ENCODE data around the gene CTNNA3.

DNA sequence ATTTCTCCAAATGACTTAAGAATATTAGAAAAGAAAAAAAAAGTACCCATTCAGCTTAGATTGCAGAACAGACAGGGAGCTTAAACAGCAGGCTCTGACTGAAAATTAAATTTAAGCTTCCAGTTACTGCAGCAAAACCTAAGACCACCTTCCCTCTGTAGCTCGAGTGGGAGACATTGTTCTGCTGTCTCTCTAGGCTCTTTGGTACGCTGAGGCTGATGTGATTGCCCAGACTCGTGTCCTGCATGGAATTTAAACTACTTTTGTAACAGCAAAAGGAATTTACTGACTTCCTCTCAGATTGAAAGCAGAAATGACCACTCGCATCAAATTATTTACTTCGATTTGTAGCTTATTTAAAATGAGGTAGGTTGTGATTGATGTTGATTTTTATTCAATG, 645.6 kb downstream of the CTNNA3 start:
- TF ChIP-seq, protein P1, sequence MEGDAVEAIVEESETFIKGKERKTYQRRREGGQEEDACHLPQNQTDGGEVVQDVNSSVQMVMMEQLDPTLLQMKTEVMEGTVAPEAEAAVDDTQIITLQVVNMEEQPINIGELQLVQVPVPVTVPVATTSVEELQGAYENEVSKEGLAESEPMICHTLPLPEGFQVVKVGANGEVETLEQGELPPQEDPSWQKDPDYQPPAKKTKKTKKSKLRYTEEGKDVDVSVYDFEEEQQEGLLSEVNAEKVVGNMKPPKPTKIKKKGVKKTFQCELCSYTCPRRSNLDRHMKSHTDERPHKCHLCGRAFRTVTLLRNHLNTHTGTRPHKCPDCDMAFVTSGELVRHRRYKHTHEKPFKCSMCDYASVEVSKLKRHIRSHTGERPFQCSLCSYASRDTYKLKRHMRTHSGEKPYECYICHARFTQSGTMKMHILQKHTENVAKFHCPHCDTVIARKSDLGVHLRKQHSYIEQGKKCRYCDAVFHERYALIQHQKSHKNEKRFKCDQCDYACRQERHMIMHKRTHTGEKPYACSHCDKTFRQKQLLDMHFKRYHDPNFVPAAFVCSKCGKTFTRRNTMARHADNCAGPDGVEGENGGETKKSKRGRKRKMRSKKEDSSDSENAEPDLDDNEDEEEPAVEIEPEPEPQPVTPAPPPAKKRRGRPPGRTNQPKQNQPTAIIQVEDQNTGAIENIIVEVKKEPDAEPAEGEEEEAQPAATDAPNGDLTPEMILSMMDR (conservative IDR thresholded peaks at IDR 0.05; ENCODE audit: low read length), result no peak
- TF ChIP-seq EZH2phosphoT487 (IDR thresholded peaks at IDR 0.05; ENCODE audit: borderline replicate concordance), result no peak
